Ovary (tissue), 3 donors: ENCODE data around the gene MAJIN.

Experiments
- CTCF ChIP-seq, 3 donors: fragments of 450-650 bp in 2 of 3; fragments of 200-600 bp in 1 of 3; IDR thresholded peaks; one replicate each; pipeline versions ENCODE4 v1.5.1 to v1.8.0; 2016 to 2022; ENCODE audit warnings: antibody characterized with exemption in 3 of 3, mild to moderate bottlenecking in 1 of 3
- EP300 ChIP-seq: sonication (generic); formaldehyde crosslinking; IDR thresholded peaks from one replicate; pipeline ENCODE4 v1.6.1; 2017; ENCODE audit warnings: antibody characterized with exemption
- donor health status: DM: no; HTN: no; CAD: no.

- TF ChIP-seq CTCF (IDR thresholded peaks at IDR 0.05) (no peak), EP300 (no peak)
Measured at GRCh38 chr11:64888406-64888728, 83.5 kb downstream of the MAJIN start.
